Immature natural killer cell (primary cell): ENCODE results near the gene CPNE6. TPM values are rescaled to one million over a fixed set of nuclear protein-coding genes. Genes with fewer than 3 reads are reported as not detected.
A peak's percentile ranks its signal among the peaks of the same experiment; 100 is the strongest.
"Not testable (repeated sequence)": the region's sequence is repeated elsewhere in the genome, so short reads cannot be mapped to it uniquely, and the experiment has no call there.

ENCODE experiments used
- DNase-seq, 3 donors: peaks; one replicate each; pipeline ENCODE4 v3.0.0; 2022; ENCODE audit warnings: mixed read lengths in 1 of 3
- H3K27ac Mint-ChIP-seq, 6 donors: one replicate each; pipeline ENCODE4 v1.8.0; 2020; ENCODE audit warnings: mixed read lengths in 6 of 6, mild to moderate bottlenecking in 5 of 6, inconsistent platforms in 4 of 6, moderate library complexity in 3 of 6
- H3K27me3 Mint-ChIP-seq, 3 donors: one replicate each; pipeline ENCODE4 v1.8.0; 2020 to 2021; ENCODE audit warnings: low read depth in 3 of 3, mild to moderate bottlenecking in 3 of 3, mixed read lengths in 3 of 3, moderate library complexity in 3 of 3, inconsistent platforms in 1 of 3
- H3K36me3 Mint-ChIP-seq, 3 donors: one replicate each; pipeline ENCODE4 v1.8.0; 2020; ENCODE audit warnings: mixed read lengths in 3 of 3, inconsistent platforms in 2 of 3, mild to moderate bottlenecking in 2 of 3
- H3K4me1 Mint-ChIP-seq, 2 donors: one replicate each; pipeline ENCODE4 v1.8.0; 2020; ENCODE audit warnings: inconsistent platforms in 2 of 2, mild to moderate bottlenecking in 2 of 2, mixed read lengths in 2 of 2, moderate library complexity in 1 of 2
- H3K4me3 Mint-ChIP-seq, 5 donors: one replicate each; pipeline ENCODE4 v1.8.0; 2020; ENCODE audit warnings: mild to moderate bottlenecking in 5 of 5, mixed read lengths in 5 of 5, inconsistent platforms in 3 of 5, moderate library complexity in 3 of 5
- H3K9me3 Mint-ChIP-seq, 6 donors: one replicate each; pipeline ENCODE4 v1.8.0; 2020; ENCODE audit warnings: mild to moderate bottlenecking in 6 of 6, mixed read lengths in 6 of 6, inconsistent platforms in 4 of 6, moderate library complexity in 3 of 6
- polyA plus RNA-seq, 3 donors: library from polyadenylated mRNA; unstranded; fragments of 300-500 nt; fragmentation: Illumina TruSeq; gene quantifications; one replicate each; pipeline ENCODE4 v1.2.3, GENCODE V29; 2021

Gene CPNE6
- polyA plus RNA-seq, 3 donors from 2014 or later: not detected

DNA sequence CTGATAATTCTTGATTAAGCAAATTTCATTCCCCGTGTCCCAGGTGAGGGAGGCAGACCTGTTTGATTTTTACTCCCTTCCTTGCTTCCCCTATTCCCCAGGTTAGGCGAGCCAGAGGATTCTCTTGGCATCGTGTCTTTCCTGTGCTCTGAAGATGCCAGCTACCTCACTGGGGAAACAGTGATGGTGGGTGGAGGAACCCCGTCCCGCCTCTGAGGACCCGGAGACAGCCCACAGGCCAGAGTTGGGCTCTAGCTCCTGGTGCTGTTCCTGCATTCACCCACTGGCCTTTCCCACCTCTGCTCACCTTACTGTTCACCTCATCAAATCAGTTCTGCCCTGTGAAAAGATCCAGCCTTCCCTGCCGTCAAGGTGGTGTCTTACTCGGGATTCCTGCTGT, 20.6 kb upstream of the CPNE6 start:
- H3K27ac Mint-ChIP-seq: peak overlapping the region in 1 of 6 donors; percentile 74
- peaks cover 23 to 24% of the 10 kb centered on the region in 2 donors for H3K4me1 Mint-ChIP-seq
- not testable (repeated sequence) for H3K9me3 Mint-ChIP-seq, H3K27me3 Mint-ChIP-seq, DNase-seq, H3K36me3 Mint-ChIP-seq
- peak overlapping the region; percentile 79 to 91 (median 90) for H3K4me3 Mint-ChIP-seq

DNA sequence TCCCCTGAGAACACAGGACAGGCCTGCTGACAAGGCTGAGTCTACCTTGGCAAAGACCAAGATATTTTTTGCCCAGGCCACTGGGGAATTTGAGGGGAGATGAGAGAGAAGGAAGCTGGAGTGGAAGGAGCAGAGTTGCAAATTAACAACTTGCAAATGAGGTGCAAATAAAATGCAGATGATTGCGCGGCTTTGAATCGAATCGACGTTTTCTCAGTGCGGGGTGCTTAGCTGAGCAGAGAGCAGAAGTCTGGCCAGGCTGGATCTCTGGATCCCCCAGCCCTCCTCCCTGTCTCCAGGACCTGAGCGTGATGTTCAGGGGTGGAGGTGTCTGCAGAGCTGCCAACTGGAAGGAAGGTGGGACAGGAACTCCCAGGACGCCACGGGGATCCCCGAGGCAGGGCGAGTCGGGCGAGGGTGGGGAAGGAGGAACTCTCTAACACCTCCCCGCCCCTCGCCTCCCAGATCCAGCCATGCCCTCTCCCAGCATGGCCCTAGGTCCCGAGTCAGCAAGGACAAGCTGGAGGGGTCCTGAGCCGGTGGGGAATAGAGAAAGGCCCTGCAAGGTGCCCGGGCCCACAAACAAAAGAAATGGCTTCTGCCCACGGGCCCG, 20.1 kb upstream of the CPNE6 start:
- H3K4me1 Mint-ChIP-seq: peaks cover 23 to 24% of the 10 kb centered on the region in 2 donors
- H3K4me3 Mint-ChIP-seq: peak overlapping the region; percentile 79 to 91 (median 90)
- no peak for DNase-seq
- H3K9me3 Mint-ChIP-seq: no peaks in the 10 kb centered on the region
- H3K27me3 Mint-ChIP-seq: peaks cover 1 to 9% (median 7%) of the 10 kb centered on the region in 3 donors
- no peaks in the 10 kb centered on the region for H3K36me3 Mint-ChIP-seq
- peak overlapping the region in 4 of 6 donors; percentile 18 to 74 (median 68) for H3K27ac Mint-ChIP-seq

DNA sequence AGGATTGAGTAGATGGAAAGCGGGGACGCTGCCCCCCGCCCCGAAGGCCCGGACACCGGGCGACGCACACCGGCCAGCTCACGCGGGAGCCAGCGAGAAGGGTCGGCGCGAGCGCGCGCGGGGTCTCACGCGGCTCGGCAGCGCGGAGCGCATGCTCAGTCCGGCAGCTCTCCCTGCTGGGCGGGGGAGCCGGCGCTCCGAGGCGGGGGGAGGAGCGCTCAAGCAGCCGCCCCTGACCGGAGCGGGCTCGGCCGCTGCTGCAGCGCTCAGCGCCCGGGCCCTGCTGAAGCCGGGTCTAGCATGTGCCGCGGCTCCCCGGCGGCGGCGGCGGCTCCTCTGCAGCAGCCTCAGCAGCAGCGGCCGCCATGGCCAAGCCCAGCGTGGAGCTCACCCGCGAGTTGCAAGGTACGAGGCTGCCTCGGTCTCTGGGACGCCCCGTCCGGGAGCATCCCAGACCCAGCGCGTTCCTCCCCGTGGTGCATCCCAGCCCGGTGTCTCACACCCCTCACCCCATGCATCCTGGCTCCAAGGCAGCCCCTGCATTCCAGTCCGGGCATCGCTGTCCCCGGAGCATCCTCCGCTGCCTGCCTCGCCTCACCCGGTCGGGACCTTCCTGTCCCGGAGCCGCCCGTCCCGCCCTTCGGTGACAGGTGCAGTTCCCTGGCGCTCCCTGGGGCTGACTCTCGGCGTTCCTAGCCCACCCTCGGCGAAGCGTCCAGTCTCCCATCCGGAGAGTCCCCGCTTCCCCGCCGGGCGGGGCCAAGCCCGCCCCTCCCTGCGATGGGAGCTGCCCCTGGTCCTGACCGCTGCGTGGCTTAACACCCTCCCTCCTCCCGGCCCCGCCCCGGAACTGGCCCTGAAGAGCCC, 19.3 kb upstream of the CPNE6 start, which contains the start of gene CARMIL3:
Gene CARMIL3 (plus strand): TSS at position 221 of the 867 bp plus-strand sequence. CDS start 145 bp downstream, at position 366.
- Mint-ChIP-seq H3K36me3 (no peaks in the 10 kb centered on the region), H3K9me3 (no peaks in the 10 kb centered on the region), H3K4me3 (peak within 1 kb of the TSS; percentile 83 to 91 (median 90)), H3K4me1 (peaks cover 24 to 25% of the 10 kb centered on the region in 2 donors), H3K27ac (peak within 1 kb of the TSS; percentile 18 to 89 (median 78)), H3K27me3 (peaks cover 1 to 9% (median 7%) of the 10 kb centered on the region in 3 donors)
- peak; percentile 68 to 75 (median 74) for DNase-seq

DNA sequence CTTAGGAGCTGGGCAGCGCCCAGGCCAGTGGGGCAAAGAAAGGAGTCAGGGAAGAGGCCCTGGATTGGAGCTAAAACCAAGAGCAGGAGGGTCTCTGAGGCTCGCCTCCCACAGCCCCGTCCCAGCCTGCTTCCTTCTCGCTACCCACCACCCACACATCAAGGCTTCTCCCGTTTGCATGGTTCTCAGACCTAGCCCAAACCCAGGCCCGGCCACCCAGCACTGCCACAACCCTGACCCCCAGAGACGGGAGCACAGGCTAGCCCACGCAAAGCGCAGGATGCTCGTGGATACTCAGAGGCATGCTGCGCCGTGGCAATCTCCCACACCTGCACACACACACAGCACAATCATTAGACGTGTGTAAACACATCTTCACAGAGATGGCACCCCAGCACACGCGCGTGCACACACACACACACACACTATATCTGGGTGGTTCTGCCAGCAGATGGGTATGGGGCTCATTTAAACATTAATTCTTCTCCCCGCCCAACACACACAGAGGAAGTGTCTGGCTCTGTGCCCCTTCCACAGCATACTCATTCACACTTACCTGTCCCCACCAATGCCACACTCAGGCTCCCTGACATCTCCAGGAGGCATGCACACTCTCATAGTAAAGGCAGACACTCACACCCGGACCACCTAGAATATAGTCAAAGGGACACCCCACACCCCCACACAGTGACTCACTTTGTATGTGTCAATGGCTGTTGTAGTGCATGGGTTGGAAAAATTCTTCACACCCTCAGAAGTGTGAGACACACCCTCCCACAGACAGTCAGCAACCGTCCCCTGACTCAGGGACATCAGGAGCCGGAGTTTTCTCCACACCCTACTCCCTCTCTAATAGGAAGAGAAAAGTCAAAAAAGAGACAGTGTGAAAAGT, 18.5 kb upstream of the CPNE6 start:
- Mint-ChIP-seq H3K9me3 (no peaks in the 10 kb centered on the region), H3K4me3 (peak overlapping the region; percentile 76 to 89 (median 85)), H3K27ac (peak overlapping the region in 5 of 6 donors; percentile 55 to 89 (median 81)), H3K27me3 (peaks cover 1 to 9% (median 7%) of the 10 kb centered on the region in 3 donors), H3K36me3 (no peaks in the 10 kb centered on the region), H3K4me1 (peaks cover 24 to 25% of the 10 kb centered on the region in 2 donors)
- peak; percentile 58 to 63 (median 59) for DNase-seq

DNA sequence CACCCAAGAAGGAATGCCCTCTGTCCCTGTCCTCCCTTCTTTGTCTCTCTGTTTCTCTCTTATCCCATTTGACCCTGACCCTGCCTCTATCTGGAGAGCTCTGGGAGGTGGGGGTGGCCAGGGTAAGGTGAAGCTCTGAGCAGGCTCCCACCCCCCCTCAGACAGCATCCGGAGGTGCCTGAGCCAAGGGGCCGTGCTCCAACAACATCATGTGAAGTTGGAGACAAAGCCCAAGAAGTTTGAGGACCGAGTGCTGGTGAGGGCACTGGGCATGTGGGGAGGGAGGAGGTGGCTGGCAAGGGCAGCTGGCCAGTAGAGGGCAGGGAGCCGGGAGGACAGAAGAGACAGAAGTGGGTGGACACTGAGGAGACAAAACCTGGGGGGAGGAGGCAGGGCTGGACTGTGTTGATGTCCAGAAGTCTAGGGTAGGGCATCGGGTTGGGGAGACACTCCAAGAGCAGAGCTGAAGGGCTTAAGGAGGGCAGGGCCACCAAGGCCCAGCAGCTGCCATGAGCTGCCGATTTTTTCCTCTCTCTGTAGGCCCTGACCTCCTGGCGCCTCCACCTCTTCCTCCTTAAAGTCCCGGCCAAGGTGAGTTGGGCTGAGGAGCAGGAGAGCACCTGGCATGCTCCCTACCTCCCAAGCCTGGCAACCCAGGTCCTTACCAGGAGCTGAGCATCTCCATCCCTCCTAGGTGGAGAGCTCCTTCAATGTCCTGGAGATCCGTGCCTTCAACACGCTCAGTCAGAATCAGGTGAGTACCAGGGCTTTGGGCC, 17.6 kb upstream of the CPNE6 start:
- DNase-seq: no peak
- peak overlapping the region in 4 of 6 donors; percentile 76 to 89 (median 81) for H3K27ac Mint-ChIP-seq

DNA sequence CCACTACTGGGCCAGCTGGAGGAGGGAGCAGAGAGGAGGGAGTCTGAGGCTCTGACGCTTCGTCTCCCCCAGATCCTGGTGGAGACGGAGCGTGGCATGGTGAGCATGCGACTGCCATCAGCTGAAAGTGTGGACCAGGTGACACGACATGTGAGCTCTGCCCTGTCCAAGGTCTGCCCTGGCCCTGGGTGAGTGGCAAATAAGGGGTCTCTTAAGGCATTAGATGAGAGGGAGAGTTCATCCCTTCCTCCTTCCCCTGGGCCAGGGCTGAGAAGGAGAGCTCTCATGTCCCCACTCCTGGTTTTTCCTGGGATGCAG, 17.1 kb upstream of the CPNE6 start:
- Mint-ChIP-seq H3K4me3 (peak overlapping the region in 1 of 5 donors; percentile 83), H3K9me3 (no peaks in the 10 kb centered on the region), H3K27ac (peak overlapping the region in 1 of 6 donors; percentile 76), H3K36me3 (peaks cover 0 to 4% (median 0%) of the 10 kb centered on the region in 3 donors), H3K4me1 (peaks cover 25 to 31% of the 10 kb centered on the region in 2 donors), H3K27me3 (peaks cover 1 to 8% (median 5%) of the 10 kb centered on the region in 3 donors)
- no peak for DNase-seq

More for the DNA sequence above, 17.6 kb upstream of the CPNE6 start:
- Mint-ChIP-seq H3K9me3 (no peaks in the 10 kb centered on the region), H3K36me3 (peaks cover 0 to 4% (median 0%) of the 10 kb centered on the region in 3 donors), H3K4me3 (peak overlapping the region; percentile 76 to 89 (median 85)), H3K27me3 (peaks cover 1 to 8% (median 5%) of the 10 kb centered on the region in 3 donors), H3K4me1 (peaks cover 25 to 31% of the 10 kb centered on the region in 2 donors)

DNA sequence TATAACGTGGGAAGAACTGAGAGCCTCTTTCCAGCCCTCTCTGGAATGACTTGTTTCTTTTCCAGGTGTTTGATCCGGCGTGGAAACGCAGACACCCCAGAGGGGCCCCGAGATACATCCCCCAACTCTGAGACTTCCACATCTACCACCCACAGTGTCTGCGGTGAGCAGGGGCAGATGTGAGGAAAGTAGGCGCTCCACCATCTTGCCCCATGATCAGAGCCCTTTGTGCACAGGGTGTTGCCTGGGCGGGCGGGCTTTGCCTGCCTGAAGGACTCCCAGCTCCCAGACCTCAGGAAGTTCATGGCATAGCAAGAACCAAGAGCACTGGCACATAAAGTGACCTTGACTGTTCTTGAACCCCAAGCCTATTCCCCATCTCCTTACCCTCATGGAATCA, 16.7 kb upstream of the CPNE6 start:
- peaks cover 1 to 8% (median 5%) of the 10 kb centered on the region in 3 donors for H3K27me3 Mint-ChIP-seq
- H3K4me3 Mint-ChIP-seq: peak overlapping the region in 3 of 5 donors; percentile 21 to 54 (median 30)
- peaks cover 25 to 31% of the 10 kb centered on the region in 2 donors for H3K4me1 Mint-ChIP-seq
- H3K9me3 Mint-ChIP-seq: no peaks in the 10 kb centered on the region
- H3K36me3 Mint-ChIP-seq: peaks cover 0 to 4% (median 0%) of the 10 kb centered on the region in 3 donors
- no peak for DNase-seq
- peak overlapping the region in 3 of 6 donors; percentile 14 to 76 (median 67) for H3K27ac Mint-ChIP-seq

DNA sequence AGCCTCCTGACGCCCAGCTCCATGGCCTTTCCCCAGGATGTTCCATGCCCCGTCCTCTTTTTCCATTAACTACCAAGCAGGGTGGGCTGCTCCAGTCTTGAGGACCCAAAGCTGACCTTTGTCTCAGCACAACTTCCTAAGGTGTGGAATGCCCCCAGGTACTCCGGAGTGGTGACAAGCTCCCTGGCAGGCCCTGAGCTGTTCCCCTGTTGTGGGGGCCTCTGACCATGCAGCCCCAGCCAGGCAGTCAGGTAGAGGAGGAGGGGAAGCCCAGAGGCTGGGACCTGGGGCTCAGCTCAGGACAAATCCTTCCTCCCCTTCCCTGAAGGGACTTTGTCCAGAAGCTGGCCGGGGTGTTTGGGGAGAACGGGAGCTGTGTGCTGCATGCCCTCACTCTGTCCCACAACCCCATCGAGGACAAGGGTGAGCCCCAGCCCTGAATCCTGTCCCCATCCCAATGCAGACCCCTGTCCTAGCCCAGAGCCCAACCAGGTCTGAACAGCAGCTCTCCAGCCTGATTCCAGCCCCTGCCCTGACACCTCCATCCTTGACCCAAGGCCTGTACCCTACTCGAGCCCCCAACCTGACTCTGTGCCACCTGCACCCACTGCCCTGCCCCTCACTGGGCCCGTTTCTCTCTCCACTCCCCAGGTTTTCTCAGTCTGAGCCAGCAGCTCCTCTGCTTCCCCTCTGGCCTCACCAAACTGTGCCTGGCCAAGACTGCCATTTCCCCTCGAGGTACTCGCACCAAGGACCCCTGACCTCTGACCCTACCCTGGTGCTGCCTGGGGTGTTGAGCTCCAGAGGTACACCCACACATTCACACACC, 15.2 kb upstream of the CPNE6 start:
- Mint-ChIP-seq H3K27me3 (peaks cover 1 to 6% (median 2%) of the 10 kb centered on the region in 3 donors), H3K4me3 (no peak overlapping the region), H3K4me1 (peaks cover 22 to 26% of the 10 kb centered on the region in 2 donors), H3K9me3 (no peaks in the 10 kb centered on the region), H3K36me3 (peaks cover 0 to 4% (median 0%) of the 10 kb centered on the region in 3 donors), H3K27ac (peak overlapping the region in 1 of 6 donors; percentile 35)
- DNase-seq: no peak

DNA sequence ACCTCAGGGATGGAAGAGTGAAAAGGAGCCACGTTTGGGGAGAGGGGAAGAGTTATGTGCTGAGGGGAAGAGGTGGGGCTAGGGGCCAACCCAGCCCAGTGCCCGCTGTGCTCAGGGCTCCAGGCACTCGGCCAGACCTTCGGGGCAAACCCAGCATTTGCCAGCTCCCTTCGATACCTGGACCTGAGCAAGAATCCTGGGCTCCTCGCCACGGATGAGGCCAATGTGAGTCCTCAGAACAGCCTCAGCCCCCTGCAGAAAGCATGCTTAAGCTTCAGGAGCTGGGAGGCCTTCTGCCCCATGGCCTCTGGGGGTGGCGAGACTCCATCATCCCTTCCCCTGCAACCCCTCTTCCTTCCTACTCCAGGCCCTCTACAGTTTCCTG, 14.6 kb upstream of the CPNE6 start:
- peaks cover 20 to 24% of the 10 kb centered on the region in 2 donors for H3K4me1 Mint-ChIP-seq
- H3K27ac Mint-ChIP-seq: peak overlapping the region in 1 of 6 donors; percentile 36
- DNase-seq: no peak
- no peak overlapping the region for H3K4me3 Mint-ChIP-seq
- no peaks in the 10 kb centered on the region for H3K9me3 Mint-ChIP-seq
- H3K36me3 Mint-ChIP-seq: peaks cover 0 to 7% (median 0%) of the 10 kb centered on the region in 3 donors
- H3K27me3 Mint-ChIP-seq: peaks cover 1 to 3% (median 3%) of the 10 kb centered on the region in 3 donors

DNA sequence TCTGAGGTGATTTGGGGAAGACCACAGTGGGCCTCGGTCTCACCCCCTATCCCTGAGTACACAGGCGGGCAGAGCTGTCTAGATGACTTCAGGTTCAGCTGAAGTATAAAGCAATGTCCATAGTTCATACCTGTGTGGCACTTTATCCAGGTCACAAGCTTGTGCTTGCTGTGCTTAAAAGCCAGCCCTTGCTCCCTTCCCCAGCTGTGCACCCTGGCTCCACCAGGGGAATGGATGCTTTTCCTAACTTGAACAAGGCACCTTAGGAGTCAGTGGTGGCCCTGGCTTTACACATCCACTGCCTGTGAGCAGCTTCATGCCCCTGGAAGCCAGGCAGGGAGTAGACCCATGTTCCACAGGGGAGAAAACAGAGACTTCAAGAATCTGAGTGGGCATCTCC, 14.1 kb upstream of the CPNE6 start:
- peaks cover 0 to 7% (median 0%) of the 10 kb centered on the region in 3 donors for H3K36me3 Mint-ChIP-seq
- H3K4me3 Mint-ChIP-seq: no peak overlapping the region
- no peak for DNase-seq
- peaks cover 1 to 3% (median 3%) of the 10 kb centered on the region in 3 donors for H3K27me3 Mint-ChIP-seq
- H3K27ac Mint-ChIP-seq: peak overlapping the region in 1 of 6 donors; percentile 36
- H3K9me3 Mint-ChIP-seq: no peaks in the 10 kb centered on the region
- H3K4me1 Mint-ChIP-seq: peaks cover 20 to 24% of the 10 kb centered on the region in 2 donors

DNA sequence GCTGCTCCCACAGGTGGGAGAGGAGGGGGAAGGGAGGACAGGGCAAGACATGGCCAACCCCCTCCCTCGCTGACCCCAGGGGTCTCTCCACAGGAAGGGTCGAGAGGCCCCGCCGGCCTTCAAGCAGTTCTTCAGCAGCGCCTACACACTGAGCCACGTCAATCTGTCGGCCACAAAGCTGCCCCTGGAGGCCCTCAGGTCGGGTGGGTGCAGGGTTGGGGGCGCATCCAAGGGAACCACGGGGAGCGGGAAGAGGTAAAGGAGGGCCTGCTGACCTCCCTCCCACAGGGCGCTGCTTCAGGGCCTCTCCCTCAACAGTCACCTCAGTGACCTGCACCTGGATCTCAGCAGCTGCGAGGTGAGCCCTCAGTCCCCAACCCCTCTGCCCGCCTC, 13.5 kb upstream of the CPNE6 start:
- H3K4me3 Mint-ChIP-seq: no peak overlapping the region
- peaks cover 0 to 7% (median 0%) of the 10 kb centered on the region in 3 donors for H3K36me3 Mint-ChIP-seq
- peak overlapping the region in 4 of 6 donors; percentile 40 to 88 (median 61) for H3K27ac Mint-ChIP-seq
- DNase-seq: no peak
- H3K9me3 Mint-ChIP-seq: no peaks in the 10 kb centered on the region
- peaks cover 15 to 19% of the 10 kb centered on the region in 2 donors for H3K4me1 Mint-ChIP-seq
- H3K27me3 Mint-ChIP-seq: peaks cover 1 to 3% (median 3%) of the 10 kb centered on the region in 3 donors
